NCI-H1092 (cell line): ENCODE measurements around the gene ARHGEF28.
A peak's percentile ranks its signal among the peaks of the same experiment; 100 is the strongest.

Experiments
- DNase-seq: peaks from one replicate; lab custom pipeline; 2025; lab: John Stamatoyannopoulos, UW

The ARHGEF28 gene

DNA sequence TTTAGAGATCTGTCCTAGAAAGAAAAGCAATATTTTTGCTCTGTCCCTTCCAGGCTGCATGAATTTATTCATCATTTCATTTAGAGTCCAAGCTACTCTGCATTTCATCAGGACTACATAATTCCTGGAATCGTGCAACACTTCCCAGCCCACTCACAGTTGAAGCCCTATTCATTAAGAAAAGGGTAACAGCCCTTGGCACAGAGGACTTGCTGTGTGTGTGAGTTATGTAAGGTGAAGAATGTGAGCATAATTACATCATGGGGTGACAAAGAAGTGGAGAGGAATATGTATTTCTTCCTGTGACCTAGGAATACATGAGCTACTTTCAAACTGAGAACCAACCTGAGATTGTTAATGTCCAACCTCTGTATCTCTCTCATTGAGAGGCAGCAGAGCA is 317.4 kb downstream of the ARHGEF28 start:
- no peak for DNase-seq

GRCh38 chr5:73944581-73944980 is 318.6 kb downstream of the ARHGEF28 start:
- DNase-seq = no peak

GRCh38 chr5:73945505-73945904 is 319.5 kb downstream of the ARHGEF28 start:
- no peak for DNase-seq

GRCh38 chr5:73946278-73946677 is 320.3 kb downstream of the ARHGEF28 start:
- DNase-seq = no peak

GRCh38 chr5:73946919-73947602 is 321.1 kb downstream of the ARHGEF28 start:
- DNase-seq = no peak

DNA sequence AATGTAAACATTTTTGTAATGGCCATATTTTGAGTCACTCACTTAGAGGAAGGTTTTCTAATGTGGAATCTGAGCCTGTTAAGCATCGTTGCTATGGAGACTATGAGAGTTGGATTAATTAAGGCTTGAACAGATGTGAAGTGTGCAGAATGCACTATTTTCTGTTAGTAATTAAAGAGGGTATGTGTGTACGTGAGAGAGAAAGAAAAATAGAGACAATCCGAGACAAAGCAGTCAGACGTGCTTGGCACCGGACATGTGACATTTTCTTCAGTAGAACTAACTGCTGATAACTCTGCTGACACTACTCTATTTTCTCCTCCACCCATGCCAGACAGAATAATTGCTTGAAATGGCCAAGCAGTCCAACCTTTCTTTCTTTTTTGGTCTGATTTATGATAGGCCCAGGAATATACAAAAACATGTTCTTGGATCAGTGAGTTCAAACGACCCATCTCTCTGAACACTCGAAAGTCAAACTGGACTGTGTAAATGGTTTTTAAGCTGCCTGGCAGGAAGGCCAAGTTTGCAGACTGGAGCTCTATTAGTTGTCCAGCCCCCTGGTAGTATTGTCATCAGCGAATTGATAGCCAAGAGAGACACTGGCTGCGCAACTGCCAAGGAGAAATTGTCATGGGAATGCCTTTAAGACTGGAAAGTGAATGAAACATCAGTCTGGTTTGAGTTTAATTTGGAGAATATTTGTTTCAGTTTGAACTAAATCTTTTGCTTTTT is 322.1 kb downstream of the ARHGEF28 start:
- peak; percentile 36 for DNase-seq

GRCh38 chr5:73948720-73949119 is 322.7 kb downstream of the ARHGEF28 start:
- no peak for DNase-seq

GRCh38 chr5:73950441-73950873 is 324.5 kb downstream of the ARHGEF28 start:
- no peak for DNase-seq

DNA sequence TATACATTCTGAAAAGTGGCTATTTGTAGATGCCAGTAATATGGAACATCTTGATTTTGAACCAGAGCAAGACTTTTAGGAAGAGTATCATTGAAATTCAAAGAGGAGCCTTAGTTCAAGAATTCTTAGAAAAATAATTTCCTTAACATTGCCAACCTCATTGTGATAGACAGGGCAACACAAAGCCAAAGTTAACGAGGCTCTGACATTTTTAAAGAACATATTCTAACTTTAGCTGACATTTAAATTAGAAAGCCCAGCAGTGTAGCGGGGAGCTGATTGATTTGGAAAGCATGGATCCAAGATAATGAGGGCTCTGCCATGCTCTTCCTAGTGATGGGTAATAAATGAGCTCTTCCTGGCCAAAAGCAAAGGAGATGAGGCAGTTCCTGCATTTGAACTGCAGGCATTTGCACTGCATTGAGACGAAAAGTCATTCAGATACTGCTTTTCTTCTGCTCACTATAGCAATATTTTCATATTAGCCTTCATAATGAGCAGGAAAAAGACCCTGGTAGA is 325.0 kb downstream of the ARHGEF28 start:
- no peak for DNase-seq

DNA sequence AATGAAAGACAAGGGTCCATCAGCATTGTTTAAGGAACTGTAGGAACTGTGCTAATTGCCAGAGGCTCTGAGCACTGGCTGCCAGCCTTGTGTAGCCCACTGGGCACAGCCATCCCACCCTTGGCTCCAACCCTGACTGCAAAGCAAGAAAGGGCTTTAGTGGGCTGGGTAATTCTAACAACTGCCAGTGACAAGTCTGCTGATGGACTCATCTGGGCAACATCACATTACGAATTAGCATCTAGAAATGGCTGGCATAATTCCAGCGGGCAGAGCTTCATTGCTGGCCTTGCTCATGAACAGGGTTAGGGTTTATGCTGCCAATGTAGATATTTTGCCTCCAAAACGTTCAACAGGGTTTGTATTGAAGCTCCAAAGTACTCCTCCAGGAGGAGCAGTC is 326.9 kb downstream of the ARHGEF28 start:
- no peak for DNase-seq

DNA sequence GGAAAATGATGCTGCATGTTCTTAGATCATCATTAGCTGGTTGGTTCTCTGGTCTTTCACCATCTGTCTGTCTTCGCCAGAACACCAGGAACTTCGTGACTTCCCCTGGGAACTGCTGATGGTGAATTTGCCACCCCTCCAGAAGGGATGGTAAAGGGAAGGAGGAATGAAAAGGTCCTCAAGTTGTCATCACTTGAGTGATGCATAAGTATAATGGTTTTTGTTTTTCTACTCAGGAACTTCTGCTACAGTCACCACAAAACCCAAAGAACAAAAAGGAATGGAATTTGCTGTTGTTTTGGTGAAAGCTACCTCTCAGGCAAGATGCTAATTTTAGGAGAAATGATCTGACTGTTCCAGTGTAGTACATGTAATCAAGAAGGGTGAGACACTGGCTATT is 328.4 kb downstream of the ARHGEF28 start:
- DNase-seq = no peak

- DNase-seq = no peak
Observed at GRCh38 chr5:73955271-73955846, 329.4 kb downstream of the ARHGEF28 start.

DNA sequence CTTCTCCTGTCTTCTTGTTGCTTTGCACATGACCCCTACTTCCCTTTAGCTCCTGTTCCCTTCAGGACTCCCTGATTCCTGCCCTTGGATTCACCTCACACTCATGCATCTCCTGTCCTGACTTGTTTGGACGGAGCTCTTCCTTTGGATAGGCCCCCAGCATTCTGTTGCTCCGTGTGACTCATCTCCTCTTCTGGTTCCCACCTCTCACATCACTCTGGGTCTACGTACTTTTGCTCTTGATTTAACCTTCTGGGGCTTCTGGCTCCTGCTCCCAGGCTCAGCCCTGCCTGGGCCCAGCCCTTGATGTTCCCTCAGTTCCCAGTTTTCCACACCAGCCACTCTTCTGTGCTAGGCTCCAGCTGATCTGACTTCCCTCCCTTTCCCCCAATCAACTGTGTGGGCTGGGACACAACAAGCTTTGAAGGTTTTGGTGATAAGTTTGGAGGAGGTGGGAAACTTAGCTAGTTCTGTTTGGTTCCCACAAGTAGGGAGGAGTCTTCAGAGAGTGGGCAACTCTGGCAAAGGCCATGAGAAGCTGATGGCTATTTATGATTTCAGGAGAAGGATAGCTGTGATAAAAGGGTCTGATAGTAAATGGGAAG is 331.5 kb downstream of the ARHGEF28 start:
- DNase-seq = no peak

DNA sequence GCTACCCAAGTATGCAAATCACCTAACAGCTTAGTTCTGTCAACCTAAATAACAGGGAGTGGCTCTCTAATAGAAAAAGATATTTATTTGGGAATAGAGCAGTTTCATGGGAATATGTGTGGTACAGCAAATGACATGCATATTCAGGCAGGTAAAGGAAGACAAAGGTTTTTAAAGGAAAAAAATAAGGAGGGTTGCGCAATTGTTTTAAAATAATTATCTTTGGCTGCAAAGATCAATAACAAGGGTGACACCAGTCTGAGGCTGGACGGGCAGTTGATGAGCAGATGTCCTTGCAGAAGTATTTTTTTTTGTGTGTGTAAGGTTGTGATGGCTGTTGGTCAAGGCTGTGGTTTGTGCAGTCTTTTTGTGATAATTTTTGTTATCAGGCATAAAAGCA is 332.0 kb downstream of the ARHGEF28 start:
- no peak for DNase-seq

- no peak for DNase-seq
Observed at GRCh38 chr5:73960023-73960422, 334.0 kb downstream of the ARHGEF28 start.

DNA sequence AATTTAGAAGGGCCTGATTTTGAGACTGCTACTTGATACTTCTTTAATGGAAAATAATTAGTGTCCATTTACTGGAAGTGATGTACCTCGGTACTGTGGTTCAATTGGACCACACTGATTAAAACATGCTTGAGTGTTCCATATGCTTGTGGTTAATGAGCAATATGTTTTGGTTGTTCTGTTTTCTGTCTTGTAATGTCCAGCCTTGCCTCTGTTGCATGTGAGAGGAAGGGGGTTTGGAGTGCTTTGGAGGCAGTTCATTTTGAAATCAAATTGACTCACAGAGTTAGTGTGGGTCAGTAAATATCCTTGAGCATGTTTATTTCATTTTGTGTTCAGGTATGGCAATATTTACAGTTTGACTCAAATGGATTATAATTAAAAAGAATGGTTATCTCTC is 334.4 kb downstream of the ARHGEF28 start:
- no peak for DNase-seq

DNA sequence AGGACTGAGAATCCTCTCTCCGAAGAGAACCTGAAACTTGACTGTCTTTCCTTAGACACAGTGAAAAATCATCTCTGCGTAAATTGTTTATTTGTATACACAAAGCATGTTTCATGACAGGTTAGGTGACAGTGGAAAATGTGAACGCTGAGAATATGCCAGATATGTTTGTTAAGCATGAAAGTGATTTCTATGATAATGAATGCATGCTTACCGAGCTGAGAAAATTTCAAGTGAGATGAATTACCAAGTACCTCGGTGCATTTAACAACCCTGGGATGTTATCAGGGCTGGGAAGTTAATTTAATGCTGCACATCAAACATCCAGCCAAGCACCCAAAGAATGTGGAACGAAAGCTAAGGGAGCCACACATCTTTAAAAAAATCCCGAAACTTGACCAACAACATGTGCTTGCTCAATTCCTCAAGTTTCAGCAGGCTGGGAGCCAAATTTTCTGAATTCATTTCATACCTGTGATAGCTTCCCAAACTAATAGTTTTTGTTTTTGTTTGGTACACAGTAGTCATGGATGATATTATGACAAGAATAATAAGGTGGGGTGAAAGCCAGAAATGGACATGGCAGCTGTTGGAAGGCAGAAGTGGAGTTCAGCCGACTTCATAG is 336.9 kb downstream of the ARHGEF28 start:
- no peak for DNase-seq

DNA sequence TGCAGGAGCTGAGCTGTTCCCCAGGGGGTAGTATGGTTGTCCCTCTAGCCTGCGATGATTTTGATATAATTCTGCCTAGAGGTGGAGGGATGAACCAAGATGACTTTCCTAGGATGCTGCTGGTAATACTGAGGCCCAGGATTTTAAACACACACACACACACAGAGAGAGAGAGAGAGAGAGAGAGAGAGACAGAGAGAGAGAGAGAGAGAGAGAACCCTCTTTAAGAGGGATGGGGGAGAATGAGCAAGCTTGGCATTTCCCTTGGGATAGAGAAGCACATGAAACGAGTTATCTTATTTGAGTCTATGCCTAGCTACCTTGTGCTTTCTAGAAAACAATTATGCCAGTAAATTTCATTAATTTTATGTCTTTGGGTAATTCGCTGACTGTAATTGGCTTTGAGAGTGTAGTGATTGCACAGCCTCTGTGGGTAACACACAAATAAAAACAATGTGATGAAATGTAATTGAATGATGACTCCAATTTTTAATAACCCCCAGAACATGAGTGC is 338.4 kb downstream of the ARHGEF28 start:
- DNase-seq = no peak

DNA sequence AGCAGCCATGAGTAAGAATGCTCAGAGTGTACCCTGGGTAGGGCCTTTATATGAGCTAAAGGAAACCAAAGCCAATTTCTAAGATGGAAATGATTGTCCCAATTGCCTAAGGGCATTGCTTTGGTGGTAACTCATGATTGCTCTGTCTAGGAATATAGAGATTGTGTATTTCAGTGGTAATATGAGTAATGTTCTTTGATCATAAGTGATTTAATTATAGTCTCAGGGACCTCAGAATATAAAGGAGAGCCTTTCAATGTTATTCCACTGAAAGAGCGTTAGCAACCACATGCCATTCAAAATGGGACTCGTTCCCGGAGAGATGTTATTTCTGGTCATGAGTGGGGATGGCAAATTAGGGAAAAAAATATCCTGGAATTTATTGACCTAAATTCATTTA is 340.5 kb downstream of the ARHGEF28 start:
- no peak for DNase-seq

DNA sequence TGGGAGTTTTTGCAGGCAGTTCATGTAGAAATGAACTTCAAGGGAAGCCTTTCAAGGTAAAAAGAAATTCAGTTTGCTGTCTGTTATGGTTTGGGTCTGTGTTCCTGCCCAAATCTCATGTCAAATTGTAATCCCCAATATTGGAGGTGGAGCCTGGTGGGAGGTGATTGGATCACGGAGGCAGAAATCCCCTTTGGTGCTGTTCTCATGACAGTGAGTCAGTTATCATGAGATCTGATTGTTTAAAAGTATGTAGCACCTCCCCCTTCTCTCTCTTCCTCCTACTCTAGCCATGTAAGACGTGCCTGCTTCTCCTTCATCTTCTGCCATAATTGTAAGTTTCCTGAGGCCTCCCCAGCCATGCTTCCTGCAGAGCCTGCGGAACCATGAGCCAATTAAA is 341.4 kb downstream of the ARHGEF28 start:
- DNase-seq = no peak

- no peak for DNase-seq
Observed at GRCh38 chr5:73968246-73968645, 342.2 kb downstream of the ARHGEF28 start.

DNA sequence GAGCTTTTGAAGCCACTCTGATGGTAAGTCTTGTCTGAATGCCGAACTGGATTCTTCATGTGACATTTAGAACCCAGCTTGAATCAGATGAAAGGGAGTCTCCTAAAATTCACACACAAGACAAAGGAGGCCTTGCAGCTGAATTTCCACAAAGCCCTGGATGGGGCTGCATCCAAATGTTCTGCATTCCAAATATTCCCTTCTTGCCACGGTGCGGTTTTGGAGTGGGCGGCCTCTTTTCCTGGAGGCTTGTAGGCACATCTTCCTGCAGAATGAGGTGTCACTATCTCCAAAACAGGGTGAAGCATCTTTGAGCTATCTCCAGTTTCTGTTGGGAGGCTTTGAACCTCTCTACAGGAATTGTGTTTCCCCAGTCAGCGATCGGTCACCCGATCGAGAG is 342.7 kb downstream of the ARHGEF28 start:
- no peak for DNase-seq
